Purkinje cell (primary cell): ENCODE data around the gene IGF2. TPM values are rescaled to one million over a fixed set of nuclear protein-coding genes. Genes with fewer than 3 reads are reported as not detected.

Source experiments
- polyA plus RNA-seq: library from polyadenylated mRNA; unstranded; fragments of >200 nt; fragmentation: Nextera tagmentation; gene quantifications from 2 replicates; pipeline ENCODE4 v1.2.1, GENCODE V29; 2014

IGF2 gene
- polyA plus RNA-seq: 0.14 TPM in 1 of 2 replicates, not detected in the other

DNA sequence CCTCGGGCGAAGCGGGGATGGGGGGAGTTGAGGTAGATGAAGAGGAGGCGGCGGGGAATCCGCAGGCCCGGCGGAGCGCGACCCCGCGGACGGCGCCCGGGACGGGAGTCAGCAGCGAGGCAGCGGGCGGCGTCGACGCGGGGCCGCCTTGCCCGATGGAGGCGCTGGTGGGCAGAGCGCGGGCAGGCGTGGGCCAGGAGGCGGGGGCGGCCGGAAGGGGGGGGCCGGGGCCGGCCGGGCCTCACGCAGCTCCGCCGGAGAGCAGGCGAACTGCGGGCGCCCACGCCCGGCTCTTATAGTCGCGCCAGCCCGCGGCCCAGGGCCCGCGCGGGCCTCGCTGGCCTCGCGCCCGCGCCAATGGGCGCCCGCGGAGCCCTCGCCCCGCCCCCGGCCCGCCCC is at the start of gene IGF2:
Gene IGF2 (minus strand): TSS at position 267 of the 399 bp plus-strand sequence. CDS start 3,866 bp downstream, outside the sequence.

DNA sequence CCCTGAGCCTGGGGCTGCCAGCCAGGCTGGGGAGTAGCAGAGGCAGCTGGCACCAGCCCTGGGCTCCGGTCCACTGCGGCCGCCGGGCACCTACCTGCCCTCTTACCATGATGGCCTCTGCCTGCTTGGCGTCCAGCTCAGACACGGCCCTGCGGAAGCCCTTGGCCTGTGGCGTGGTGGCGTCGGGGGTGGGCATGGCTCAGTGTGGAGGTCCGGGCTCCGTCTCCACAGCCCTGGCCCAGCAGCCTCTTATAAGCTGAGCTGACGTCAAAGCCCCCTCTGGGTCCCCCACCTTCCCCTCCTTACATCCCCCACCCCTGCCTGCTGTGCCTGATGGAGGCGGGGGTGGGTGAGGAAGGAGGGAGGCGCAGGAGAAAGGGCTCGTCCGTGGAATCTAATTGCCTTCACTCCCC is 32.4 kb upstream of the IGF2 start, which contains the start of gene TH:
Gene TH (minus strand): TSS at position 225 of the 413 bp plus-strand sequence. CDS start 29 bp downstream, at position 196.

GRCh38 chr11:2160736-2161259 is 21.6 kb upstream of the IGF2 start, which contains the start of gene INS:
INS (minus strand) TSS chr11:2161209; CDS start chr11:2160971, 238 bp downstream.

Other genes starting within 250 kb of the IGF2 start
- not detected in 2 replicates for gene PRR33, start 247.5 kb downstream of the IGF2 start, polyA plus RNA-seq
- not detected in 2 replicates for gene TNNT3, start 219.7 kb downstream of the IGF2 start, polyA plus RNA-seq
- gene MRPL23, start 192.1 kb downstream of the IGF2 start, polyA plus RNA-seq: 2.4 and 4.5 TPM in 2 replicates
- not detected in 2 replicates for gene H19, start 141.5 kb downstream of the IGF2 start, polyA plus RNA-seq
- not detected in 2 replicates for gene INS, start 21.8 kb upstream of the IGF2 start, polyA plus RNA-seq
- gene TH, start 32.4 kb upstream of the IGF2 start, polyA plus RNA-seq: not detected in 2 replicates
- not detected in 2 replicates for gene ASCL2, start 131.2 kb upstream of the IGF2 start, polyA plus RNA-seq
- gene C11orf21, start 162.5 kb upstream of the IGF2 start, polyA plus RNA-seq: not detected in 2 replicates
- not detected in 2 replicates for gene TSPAN32, start 162.6 kb upstream of the IGF2 start, polyA plus RNA-seq
- gene CD81, start 237.9 kb upstream of the IGF2 start, polyA plus RNA-seq: 41.5 and 50.9 TPM in 2 replicates